HG03103 (cell line): ENCODE results near the gene ITPR1.

Source experiments
- ATAC-seq: cut with Tn5 transposase; IDR thresholded peaks from one replicate; pipeline ENCODE4 v1.9.1; 2021; ENCODE audit warnings: low read depth; ENCODE audit not compliant: unreplicated experiment

Gene ITPR1

GRCh38 chr3:4797201-4797705 is 304.1 kb downstream of the ITPR1 start:
- no peak for ATAC-seq

- no peak for ATAC-seq
Measured at GRCh38 chr3:4799266-4800256, 306.4 kb downstream of the ITPR1 start.

- ATAC-seq = no peak
Measured at GRCh38 chr3:4800595-4800994, 307.4 kb downstream of the ITPR1 start.

GRCh38 chr3:4801892-4802291 is 308.7 kb downstream of the ITPR1 start:
- ATAC-seq = no peak

- no peak for ATAC-seq
Measured at GRCh38 chr3:4802903-4803302, 309.8 kb downstream of the ITPR1 start.

GRCh38 chr3:4804161-4805058 is 311.3 kb downstream of the ITPR1 start:
- no peak for ATAC-seq

- no peak for ATAC-seq
Measured at GRCh38 chr3:4805662-4806061, 312.5 kb downstream of the ITPR1 start.

GRCh38 chr3:4806535-4807108 is 313.5 kb downstream of the ITPR1 start:
- no peak for ATAC-seq

- ATAC-seq = no peak
Measured at GRCh38 chr3:4807381-4808280, 314.5 kb downstream of the ITPR1 start.

GRCh38 chr3:4808637-4809036 is 315.5 kb downstream of the ITPR1 start:
- no peak for ATAC-seq

GRCh38 chr3:4809922-4810321 is 316.8 kb downstream of the ITPR1 start:
- no peak for ATAC-seq

- no peak for ATAC-seq
Measured at GRCh38 chr3:4812591-4812990, 319.4 kb downstream of the ITPR1 start.

- ATAC-seq = no peak
Measured at GRCh38 chr3:4813909-4814304, 320.8 kb downstream of the ITPR1 start.

- no peak for ATAC-seq
Measured at GRCh38 chr3:4814305-4814903, 321.3 kb downstream of the ITPR1 start.

GRCh38 chr3:4814904-4815574 is 321.9 kb downstream of the ITPR1 start:
- no peak for ATAC-seq

GRCh38 chr3:4816306-4816705 is 323.2 kb downstream of the ITPR1 start:
- no peak for ATAC-seq

- ATAC-seq = no peak
Measured at GRCh38 chr3:4816718-4817117, 323.6 kb downstream of the ITPR1 start.

GRCh38 chr3:4817128-4817527 is 324.0 kb downstream of the ITPR1 start:
- ATAC-seq = no peak

- no peak for ATAC-seq
Measured at GRCh38 chr3:4818164-4818563, 325.0 kb downstream of the ITPR1 start.
